Caco-2 (cell line): ENCODE measurements around the gene NIT1. TPM values are rescaled to one million over a fixed set of nuclear protein-coding genes. Genes with fewer than 3 reads are reported as not detected.

Experiments
- BruUV-seq: library from RNA; stranded (reverse); fragments of 400-500 nt; replicated peaks from 2 replicates; lab custom pipeline; 2021; lab: Mats Ljungman, UMichigan
- CTCF ChIA-PET: fragments of 300-600 bp; sonication (Branson Sonifier 250); formaldehyde crosslinking; loops from one replicate; lab custom pipeline; 2022; ENCODE audit warnings: antibody characterized with exemption; lab: Charles Lee
- POLR2A ChIA-PET: fragments of 300-600 bp; sonication (Branson Sonifier 250); formaldehyde crosslinking; loops from one replicate; lab custom pipeline; 2022; ENCODE audit warnings: antibody characterized with exemption; lab: Charles Lee
- DNase-seq, 2 experiments: peaks; one replicate each; pipeline versions ENCODE4 v3.0.0 to v3.0.0-alpha.2; 2020 to 2022
- H3K27me3 ChIP-seq: replicated peaks from 2 replicates; pipeline ENCODE4 v1.6.0; 2011; ENCODE audit warnings: low read length; ENCODE audit not compliant: control insufficient read depth, insufficient read depth
- H3K36me3 ChIP-seq: 2 replicates; pipeline ENCODE4 v1.5.1; 2011; ENCODE audit warnings: low read length; ENCODE audit not compliant: control insufficient read depth, insufficient read depth
- H3K4me1 ChIP-seq: fragments of 250-450 bp; sonication (Bioruptor Pico); 2 replicates; pipeline ENCODE4 v1.5.1; 2020; ENCODE audit warnings: mild to moderate bottlenecking
- H3K4me3 ChIP-seq: 2 replicates; pipeline ENCODE4 v1.5.1; 2011; ENCODE audit warnings: low read depth, mild to moderate bottlenecking, control low read depth, low read length
- H3K9me3 ChIP-seq: fragments of 250-450 bp; sonication (Bioruptor Pico); 2 replicates; pipeline ENCODE4 v1.5.1; 2020; ENCODE audit warnings: mild to moderate bottlenecking, moderate library complexity
- H3K27ac Mint-ChIP-seq: one replicate; pipeline ENCODE4 v1.8.0; 2022; ENCODE audit warnings: mixed read lengths; ENCODE audit not compliant: unreplicated experiment
- H3K27me3 Mint-ChIP-seq: one replicate; pipeline ENCODE4 v1.8.0; 2022; ENCODE audit warnings: mixed read lengths; ENCODE audit not compliant: insufficient read depth, unreplicated experiment
- H3K36me3 Mint-ChIP-seq: one replicate; pipeline ENCODE4 v1.8.0; 2022; ENCODE audit warnings: mild to moderate bottlenecking, mixed read lengths; ENCODE audit not compliant: insufficient read depth, unreplicated experiment
- H3K4me1 Mint-ChIP-seq: one replicate; pipeline ENCODE4 v1.8.0; 2022; ENCODE audit warnings: low read depth, mixed read lengths; ENCODE audit not compliant: unreplicated experiment
- H3K4me3 Mint-ChIP-seq: one replicate; pipeline ENCODE4 v1.8.0; 2022; ENCODE audit warnings: mild to moderate bottlenecking, moderate library complexity, mixed read lengths; ENCODE audit not compliant: unreplicated experiment
- H3K9me3 Mint-ChIP-seq: one replicate; pipeline ENCODE4 v1.8.0; 2022; ENCODE audit warnings: mixed read lengths; ENCODE audit not compliant: unreplicated experiment
- CTCF ChIP-seq, 2 experiments: fragments of 200-600 bp in 1 of 2; IDR thresholded peaks; 1 replicate in 1 of 2; 2 replicates in 1 of 2; pipeline versions ENCODE4 v1.5.1 to v1.8.0; 2011 to 2022; ENCODE audit warnings: antibody characterized with exemption in 1 of 2, control low read depth in 1 of 2, inconsistent platforms in 1 of 2, low read depth in 1 of 2, low read length in 1 of 2, mild to moderate bottlenecking in 1 of 2, moderate library complexity in 1 of 2; ENCODE audit not compliant: insufficient read depth in 1 of 2, severe bottlenecking in 1 of 2, unreplicated experiment in 1 of 2
- intact Hi-C: fragments of 100-400 bp; cut with micrococcal nuclease; formaldehyde crosslinking; loops from one replicate; pipeline ENCODE4 v1.10.0; 2022; ENCODE audit not compliant: unreplicated experiment
- total RNA-seq: library from RNA; stranded (reverse); gene quantifications from 2 replicates; pipeline ENCODE4 v1.2.3, GENCODE V29; 2022

The NIT1 gene
- total RNA-seq, 1 experiment from 2014 or later = 42.1 TPM

DNA sequence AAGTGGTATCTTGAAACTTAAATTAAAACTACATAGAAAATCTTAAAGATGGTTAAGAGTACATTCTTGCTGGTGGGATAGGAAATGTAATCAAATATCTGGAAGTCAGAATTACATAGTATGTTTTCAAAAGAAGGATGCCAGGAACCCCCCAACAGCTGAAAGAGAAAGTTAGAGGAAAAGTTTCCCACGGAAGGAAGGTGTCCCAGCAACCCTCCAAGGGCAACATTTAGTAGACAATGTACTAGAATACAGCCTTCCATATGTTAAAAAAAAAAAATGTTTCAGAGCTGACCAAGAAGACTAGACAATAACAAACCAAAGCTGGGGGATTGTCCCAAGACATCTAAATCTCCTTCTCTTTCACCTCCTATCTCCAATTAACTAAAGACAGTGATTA lies 12.4 kb downstream of the NIT1 start:
- POLR2A ChIA-PET = no interaction called here
- Mint-ChIP-seq H3K4me1 (no peaks in the 10 kb centered on the region), H3K27me3 (no peaks in the 10 kb centered on the region), H3K4me3 (no peak overlapping the region), H3K9me3 (no peaks in the 10 kb centered on the region), H3K27ac (no peak overlapping the region), H3K36me3 (peaks cover 23% of the 10 kb centered on the region)
- CTCF ChIA-PET = no interaction called here
- Histone ChIP-seq H3K36me3 (no peaks in the 10 kb centered on the region; the same call in 1 of the 2 replicates), H3K9me3 (no peaks in the 10 kb centered on the region), H3K27me3 (no peaks in the 10 kb centered on the region), H3K4me1 (no peaks in the 10 kb centered on the region), H3K4me3 (no peak overlapping the region)
- intact Hi-C loops = no loop called here
- no peak for TF ChIP-seq CTCF (IDR thresholded peaks at IDR 0.05; ENCODE audit: insufficient read depth in 1 of 2, low read depth in 1 of 2, low read length in 1 of 2, severe bottlenecking in 1 of 2, unreplicated experiment in 1 of 2)
- no TSS peak for BruUV-seq
- no peak for DNase-seq

GRCh38 chr1:161131523-161132409 lies 13.9 kb downstream of the NIT1 start:
- intact Hi-C loops = loop anchor here (1.0 kb wide), 1 partner anchor 12 kb away; no protein-coding TSS in a partner anchor
- no peak for TF ChIP-seq CTCF (IDR thresholded peaks at IDR 0.05; ENCODE audit: insufficient read depth in 1 of 2, low read depth in 1 of 2, low read length in 1 of 2, severe bottlenecking in 1 of 2, unreplicated experiment in 1 of 2)
- no peak for DNase-seq
- peak overlapping the region; percentile 71 for H3K4me3 ChIP-seq
- ChIA-PET CTCF (interaction anchor here (1.1 to 1.6 kb wide), 3 partner anchors 14 to 60 kb away, joined by 3 to 6 read pairs (median 5); partner anchors contain the start of genes KLHDC9, NIT1 and PFDN2), POLR2A (interaction anchor here (0.6 to 2.4 kb wide), 7 partner anchors 9 to 111 kb away, joined by 3 to 15 read pairs (median 6); partner anchors contain the start of genes F11R, NIT1, PFDN2 and PPOX)
- H3K9me3 ChIP-seq = no peaks in the 10 kb centered on the region
- peaks cover 3% of the 10 kb centered on the region for H3K4me1 Mint-ChIP-seq
- no peak overlapping the region for H3K27ac Mint-ChIP-seq
- BruUV-seq = no TSS peak
- H3K9me3 Mint-ChIP-seq = no peaks in the 10 kb centered on the region
- H3K4me1 ChIP-seq = no peaks in the 10 kb centered on the region
- H3K36me3 ChIP-seq = no peaks in the 10 kb centered on the region; the same call in 1 of the 2 replicates
- no peaks in the 10 kb centered on the region for H3K27me3 ChIP-seq
- no peaks in the 10 kb centered on the region for H3K27me3 Mint-ChIP-seq
- H3K4me3 Mint-ChIP-seq = no peak overlapping the region
- H3K36me3 Mint-ChIP-seq = peaks cover 10% of the 10 kb centered on the region

DNA sequence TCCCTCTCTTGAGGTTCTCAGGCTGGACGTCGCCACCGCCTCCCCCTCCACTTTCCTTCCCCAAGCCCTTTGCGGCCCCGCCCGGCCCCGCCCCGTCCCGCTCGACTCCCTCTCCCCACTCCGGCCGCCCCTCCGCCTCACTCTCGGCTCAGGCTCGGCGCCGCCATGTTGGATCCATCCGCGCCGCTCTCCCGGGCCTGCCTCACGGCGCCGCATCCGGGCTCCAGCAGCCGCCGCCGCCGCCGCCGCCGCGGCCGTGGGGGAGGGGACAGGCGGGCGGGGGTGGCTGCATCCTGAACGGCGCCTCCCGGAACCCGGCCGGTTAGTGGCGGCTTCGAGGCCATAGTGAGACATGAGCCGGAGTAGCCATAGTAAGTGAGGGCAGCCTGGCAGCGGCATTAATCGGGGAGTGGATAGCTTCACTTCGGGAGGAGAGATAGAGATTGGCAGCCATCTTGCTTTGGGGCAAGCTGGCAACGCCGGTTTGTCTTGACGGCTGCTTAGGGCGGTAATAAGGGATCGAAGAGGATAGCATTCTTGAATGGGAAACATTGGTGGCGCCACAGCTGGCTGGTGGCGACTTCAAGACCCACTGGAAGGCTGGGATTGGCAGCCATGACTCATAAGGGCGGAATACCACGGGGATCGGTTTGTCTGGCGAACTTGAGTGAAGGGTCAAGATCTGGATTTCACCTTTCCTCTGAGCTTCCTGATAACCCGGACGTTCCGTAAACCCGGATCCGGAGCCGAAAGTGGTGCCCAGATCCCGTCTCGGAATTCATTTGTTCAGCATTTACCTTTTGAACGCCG lies 14.7 kb downstream of the NIT1 start, which contains the start of gene DEDD:
Gene DEDD (minus strand): TSS at position 258 of the 810 bp plus-strand sequence. CDS start 8,205 bp downstream, outside the sequence.
- H3K27ac Mint-ChIP-seq = no peak within 1 kb of the TSS
- intact Hi-C loops = loop anchor here (1.0 kb wide), 2 partner anchors 13 to 21 kb away; partner anchors contain the start of gene UFC1
- no TSS peak for BruUV-seq

More for the DNA sequence above, 14.7 kb downstream of the NIT1 start, which contains the start of gene DEDD:
- peak; percentile 93 to 96 for DNase-seq
- ChIA-PET CTCF (interaction anchor here (0.5 to 1.6 kb wide), 7 partner anchors 11 to 93 kb away, joined by 3 to 6 read pairs (median 3); partner anchors contain the start of genes KLHDC9, NIT1, PFDN2 and PPOX), POLR2A (interaction anchor here (0.5 to 2.4 kb wide), 9 partner anchors 8 to 113 kb away, joined by 3 to 15 read pairs (median 6); partner anchors contain the start of genes F11R, NIT1, PFDN2 and PPOX)
- Histone ChIP-seq H3K9me3 (no peaks in the 10 kb centered on the region), H3K27me3 (no peaks in the 10 kb centered on the region), H3K4me1 (no peaks in the 10 kb centered on the region), H3K36me3 (no peaks in the 10 kb centered on the region; the same call in 1 of the 2 replicates), H3K4me3 (peak within 1 kb of the TSS; percentile 71)
- Mint-ChIP-seq H3K36me3 (peaks cover 1% of the 10 kb centered on the region), H3K4me3 (no peak within 1 kb of the TSS), H3K4me1 (peaks cover 10% of the 10 kb centered on the region), H3K9me3 (no peaks in the 10 kb centered on the region), H3K27me3 (no peaks in the 10 kb centered on the region)
- no peak for TF ChIP-seq CTCF (IDR thresholded peaks at IDR 0.05; ENCODE audit: insufficient read depth in 1 of 2, low read depth in 1 of 2, low read length in 1 of 2, severe bottlenecking in 1 of 2, unreplicated experiment in 1 of 2)
